HG03097 (cell line): ENCODE data around the gene ATP6V1C2.

Source experiments
- ATAC-seq: cut with Tn5 transposase; IDR thresholded peaks from one replicate; pipeline ENCODE4 v1.9.1; 2021; ENCODE audit not compliant: unreplicated experiment, low FRiP score

The ATP6V1C2 gene

GRCh38 chr2:10721396-10722251, at the start of gene ATP6V1C2:
TSS of gene ATP6V1C2 (plus strand) at chr2:10721630. CDS start at chr2:10722850, 1,220 bp downstream.
- no peak for ATAC-seq

- no peak for ATAC-seq
Observed at GRCh38 chr2:10675131-10675530, 46.3 kb upstream of the ATP6V1C2 start.

- no peak for ATAC-seq
Observed at GRCh38 chr2:10678225-10678624, 43.2 kb upstream of the ATP6V1C2 start.

GRCh38 chr2:10680214-10680613, 41.2 kb upstream of the ATP6V1C2 start:
- ATAC-seq, result no peak

- ATAC-seq, result no peak
Observed at GRCh38 chr2:10680957-10681356, 40.5 kb upstream of the ATP6V1C2 start.

- ATAC-seq, result no peak
Observed at GRCh38 chr2:10686176-10686730, 35.2 kb upstream of the ATP6V1C2 start.

GRCh38 chr2:10688921-10689807, 32.3 kb upstream of the ATP6V1C2 start:
- ATAC-seq, result peak; percentile 39

GRCh38 chr2:10691521-10691920, 29.9 kb upstream of the ATP6V1C2 start:
- ATAC-seq, result no peak

- ATAC-seq, result no peak
Observed at GRCh38 chr2:10700078-10700803, 21.2 kb upstream of the ATP6V1C2 start.

- no peak for ATAC-seq
Observed at GRCh38 chr2:10704034-10704594, 17.3 kb upstream of the ATP6V1C2 start.

- no peak for ATAC-seq
Observed at GRCh38 chr2:10706033-10706432, 15.4 kb upstream of the ATP6V1C2 start.

GRCh38 chr2:10707831-10708230, 13.6 kb upstream of the ATP6V1C2 start:
- ATAC-seq, result no peak

- ATAC-seq, result no peak
Observed at GRCh38 chr2:10709290-10709939, 12.0 kb upstream of the ATP6V1C2 start.

- no peak for ATAC-seq
Observed at GRCh38 chr2:10712185-10712809, 9.1 kb upstream of the ATP6V1C2 start.

GRCh38 chr2:10716581-10716980, 4.8 kb upstream of the ATP6V1C2 start:
- no peak for ATAC-seq

- no peak for ATAC-seq
Observed at GRCh38 chr2:10717628-10718027, 3.8 kb upstream of the ATP6V1C2 start.

GRCh38 chr2:10720306-10720705, 1.1 kb upstream of the ATP6V1C2 start:
- no peak for ATAC-seq

GRCh38 chr2:10720947-10721395, 459 bp upstream of the ATP6V1C2 start:
- ATAC-seq, result no peak

GRCh38 chr2:10722252-10722825, 909 bp downstream of the ATP6V1C2 start:
- no peak for ATAC-seq
